Fibroblast of villous mesenchyme (primary cell): ENCODE results near the gene CACNA1S. TPM values are rescaled to one million over a fixed set of nuclear protein-coding genes. Genes with fewer than 3 reads are reported as not detected.
A peak's percentile ranks its signal among the peaks of the same experiment; 100 is the strongest.

Source experiments
- DNase-seq: peaks from one replicate; pipeline ENCODE4 v3.0.0-alpha.2; 2010; ENCODE audit warnings: low read depth
- H3K4me3 ChIP-seq: 2 replicates; pipeline ENCODE4 v1.5.1; 2011; ENCODE audit warnings: low read depth, mild to moderate bottlenecking, low read length
- total RNA-seq: library from RNA; depleted of rRNA; stranded (reverse); fragments of >200 nt; gene quantifications from 2 replicates; pipeline ENCODE4 v1.2.3, GENCODE V29; 2012
- TF ChIP-seq, protein P1 (sequence below): IDR thresholded peaks from 2 replicates; pipeline ENCODE4 v1.5.1; 2012; ENCODE audit warnings: low read depth, mild to moderate bottlenecking, low read length; ENCODE audit not compliant: insufficient read depth

The CACNA1S gene
- total RNA-seq, 1 donor = not detected

DNA sequence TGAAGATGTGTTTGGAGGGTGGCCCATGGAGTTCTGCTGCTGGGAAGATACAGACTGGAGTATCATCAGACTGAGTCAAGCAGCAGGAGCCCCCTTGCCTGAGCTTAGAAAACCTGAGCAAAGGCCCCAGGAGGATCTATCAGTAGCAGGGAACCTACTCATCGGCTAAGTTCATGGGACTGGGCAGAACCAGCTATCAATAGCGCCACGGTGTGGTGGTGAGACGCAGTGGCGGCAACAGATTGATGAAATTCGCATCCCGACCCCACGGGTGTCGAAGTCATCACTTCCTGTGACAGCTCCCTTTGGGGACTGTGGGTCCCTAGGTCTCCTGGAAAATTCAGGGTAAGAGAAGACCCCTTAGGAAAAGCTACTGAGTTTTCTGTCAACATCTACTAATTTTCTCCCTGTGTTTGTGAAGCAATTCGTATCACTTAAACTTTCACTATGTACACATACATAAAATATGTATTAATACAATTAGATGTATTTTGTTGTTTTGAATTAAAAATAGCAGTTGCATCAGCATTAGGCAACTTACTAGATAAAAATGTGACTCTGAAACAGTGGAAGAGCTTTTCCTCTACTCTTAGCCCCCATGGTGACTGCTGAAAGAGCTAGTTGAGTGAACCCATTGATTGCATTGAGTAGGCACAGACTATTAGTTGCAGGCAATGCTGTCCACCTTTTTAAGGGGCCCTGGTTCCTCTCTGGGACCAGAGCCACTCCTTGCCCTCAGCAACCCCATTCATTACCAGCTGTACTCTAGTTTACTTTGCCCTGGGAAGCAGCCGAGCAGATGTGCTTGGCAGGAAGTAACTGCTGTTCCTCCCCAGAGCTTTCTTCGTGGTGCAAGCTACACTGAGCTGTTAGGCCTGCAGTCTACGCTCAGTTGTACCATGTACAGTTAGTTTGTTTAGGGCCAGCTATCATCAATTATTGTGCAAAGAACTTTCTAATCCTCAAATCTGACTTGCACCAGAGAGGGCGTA lies 7.3 kb upstream of the CACNA1S start:
- no peak overlapping the region for H3K4me3 ChIP-seq
- TF ChIP-seq, protein P1, sequence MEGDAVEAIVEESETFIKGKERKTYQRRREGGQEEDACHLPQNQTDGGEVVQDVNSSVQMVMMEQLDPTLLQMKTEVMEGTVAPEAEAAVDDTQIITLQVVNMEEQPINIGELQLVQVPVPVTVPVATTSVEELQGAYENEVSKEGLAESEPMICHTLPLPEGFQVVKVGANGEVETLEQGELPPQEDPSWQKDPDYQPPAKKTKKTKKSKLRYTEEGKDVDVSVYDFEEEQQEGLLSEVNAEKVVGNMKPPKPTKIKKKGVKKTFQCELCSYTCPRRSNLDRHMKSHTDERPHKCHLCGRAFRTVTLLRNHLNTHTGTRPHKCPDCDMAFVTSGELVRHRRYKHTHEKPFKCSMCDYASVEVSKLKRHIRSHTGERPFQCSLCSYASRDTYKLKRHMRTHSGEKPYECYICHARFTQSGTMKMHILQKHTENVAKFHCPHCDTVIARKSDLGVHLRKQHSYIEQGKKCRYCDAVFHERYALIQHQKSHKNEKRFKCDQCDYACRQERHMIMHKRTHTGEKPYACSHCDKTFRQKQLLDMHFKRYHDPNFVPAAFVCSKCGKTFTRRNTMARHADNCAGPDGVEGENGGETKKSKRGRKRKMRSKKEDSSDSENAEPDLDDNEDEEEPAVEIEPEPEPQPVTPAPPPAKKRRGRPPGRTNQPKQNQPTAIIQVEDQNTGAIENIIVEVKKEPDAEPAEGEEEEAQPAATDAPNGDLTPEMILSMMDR = peak; percentile 67
- DNase-seq = peak; percentile 36

DNA sequence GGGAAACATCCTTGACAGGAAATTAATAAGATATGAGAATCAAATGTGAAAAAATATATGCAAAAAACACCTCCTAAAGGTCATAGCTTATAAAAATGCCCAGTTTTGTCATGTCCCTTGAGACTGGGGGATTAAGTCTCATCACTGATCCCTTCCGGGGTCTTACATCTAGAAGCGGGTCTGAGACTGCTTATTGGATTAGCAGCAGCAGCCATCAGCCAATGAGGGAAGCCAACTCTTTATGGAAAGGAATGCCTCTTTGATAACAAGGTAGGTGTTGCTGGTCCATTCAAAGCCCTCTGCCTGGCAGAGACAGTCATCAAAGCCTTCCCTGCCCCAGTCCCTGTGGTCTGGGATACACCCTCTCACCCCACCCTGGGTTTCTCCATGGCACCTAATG lies 3.9 kb upstream of the CACNA1S start:
- TF ChIP-seq, protein P1 = no peak
- H3K4me3 ChIP-seq = no peak overlapping the region
- no peak for DNase-seq

DNA sequence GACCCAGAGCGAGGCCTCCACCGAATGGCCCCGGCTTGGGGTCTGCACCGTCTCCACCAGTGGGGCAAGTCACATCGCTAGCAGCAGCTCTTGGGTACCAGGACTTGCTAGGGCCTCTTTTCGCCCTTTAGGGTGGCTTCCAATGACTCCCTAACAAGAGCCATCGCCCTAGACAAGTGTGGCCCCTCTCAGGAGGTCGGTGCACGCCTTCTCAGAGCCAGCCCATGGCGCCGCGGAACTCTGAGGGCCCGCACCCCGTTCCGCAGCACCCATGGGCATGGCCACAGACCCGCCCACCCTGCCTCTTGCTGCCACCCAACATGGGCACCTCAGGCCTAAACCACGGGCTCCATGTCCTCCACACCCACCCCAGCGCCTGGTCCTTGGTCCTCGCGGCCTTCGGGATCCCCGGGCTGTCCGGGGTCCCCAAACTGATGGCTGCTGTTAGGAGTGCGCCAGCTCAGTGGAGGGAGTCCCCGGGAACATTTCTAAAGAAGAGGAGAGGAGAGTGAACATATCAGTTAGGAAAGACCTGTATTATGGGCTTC lies 3.2 kb upstream of the CACNA1S start:
- TF ChIP-seq, protein P1 = no peak
- no peak overlapping the region for H3K4me3 ChIP-seq
- no peak for DNase-seq

DNA sequence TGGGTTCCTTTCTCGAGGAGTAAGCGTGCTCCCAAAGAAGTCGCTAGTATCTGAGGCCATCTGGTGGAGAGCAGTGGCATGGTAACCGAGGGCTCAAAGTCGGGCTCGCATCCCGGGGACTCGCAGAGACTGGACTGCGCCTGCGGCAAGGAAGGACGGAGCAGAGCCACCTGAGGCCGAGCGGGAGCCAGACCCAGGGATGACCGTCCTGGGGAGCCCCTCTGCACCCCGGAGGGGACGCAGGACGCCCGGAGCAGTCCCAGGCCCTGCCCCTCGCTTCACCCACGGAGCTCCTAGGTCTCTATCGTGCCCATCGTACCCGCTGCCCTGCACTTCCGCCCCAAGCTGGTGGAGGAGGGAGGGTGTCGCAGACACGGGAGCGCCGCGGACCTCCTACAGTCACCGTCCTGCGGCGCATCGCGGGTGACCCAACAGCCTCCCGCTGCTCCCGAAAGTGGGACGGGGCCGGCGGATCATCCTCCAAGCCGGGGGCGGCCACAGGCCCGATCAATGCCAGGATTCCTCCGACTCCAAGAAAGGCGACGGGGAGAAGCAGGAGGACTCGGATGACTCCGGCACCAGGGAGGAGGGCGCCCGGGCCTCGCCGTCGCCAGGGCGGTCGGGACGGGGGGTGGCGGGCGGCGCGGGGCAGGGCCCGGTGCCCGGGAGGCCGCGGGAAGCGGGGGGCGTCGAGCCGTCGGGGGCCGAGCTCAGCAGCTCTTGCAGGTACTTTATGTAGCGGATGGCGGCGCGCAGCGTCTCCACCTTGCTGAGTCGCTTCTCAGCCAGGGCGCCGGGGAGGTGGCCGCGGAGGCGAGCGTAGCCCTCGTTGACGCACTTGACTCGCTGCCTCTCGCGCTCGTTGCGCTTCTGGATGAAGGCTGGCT lies 2.3 kb upstream of the CACNA1S start:
- TF ChIP-seq, protein P1 = peak; percentile 89
- peak overlapping the region; percentile 66 for H3K4me3 ChIP-seq
- DNase-seq = peak; percentile 88

DNA sequence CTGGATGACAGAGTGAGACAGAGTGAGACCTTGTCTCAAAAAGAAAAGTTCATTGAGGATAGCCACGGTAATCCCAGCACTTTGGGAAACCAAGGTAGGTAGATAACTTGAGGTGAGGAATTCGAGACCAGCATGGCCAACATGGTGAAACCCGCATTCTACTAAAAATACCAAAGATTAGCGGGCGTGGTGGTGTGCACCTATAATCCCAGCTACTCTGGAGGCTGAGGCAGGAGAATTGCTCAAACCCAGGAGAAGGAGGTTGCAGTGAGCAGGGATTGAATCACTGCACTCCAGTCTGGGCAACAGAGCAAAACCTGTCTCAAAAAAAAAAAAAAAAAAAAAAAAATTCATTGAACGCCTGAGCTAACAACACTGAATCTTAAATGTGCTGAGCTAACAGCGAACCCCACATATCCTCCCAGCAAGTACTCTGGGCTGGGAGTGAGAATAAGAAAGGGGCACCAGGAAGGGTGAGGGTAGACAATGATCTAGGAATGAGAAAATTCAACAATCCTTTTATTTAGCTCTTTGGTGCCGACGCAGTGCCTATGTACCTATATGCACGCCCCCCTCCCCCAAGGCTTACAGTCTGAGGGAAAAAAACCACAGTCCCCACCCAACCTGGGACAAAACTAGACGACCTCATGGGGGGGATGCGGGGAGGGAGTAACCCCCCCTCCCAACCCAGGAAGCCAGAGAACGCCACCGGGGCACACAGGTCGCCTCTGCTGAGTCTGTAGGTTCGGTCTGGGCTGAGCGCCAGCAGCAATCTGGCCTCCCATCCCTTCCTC lies 1.4 kb upstream of the CACNA1S start:
- peak overlapping the region; percentile 66 for H3K4me3 ChIP-seq
- no peak for DNase-seq
- TF ChIP-seq, protein P1 = no peak

DNA sequence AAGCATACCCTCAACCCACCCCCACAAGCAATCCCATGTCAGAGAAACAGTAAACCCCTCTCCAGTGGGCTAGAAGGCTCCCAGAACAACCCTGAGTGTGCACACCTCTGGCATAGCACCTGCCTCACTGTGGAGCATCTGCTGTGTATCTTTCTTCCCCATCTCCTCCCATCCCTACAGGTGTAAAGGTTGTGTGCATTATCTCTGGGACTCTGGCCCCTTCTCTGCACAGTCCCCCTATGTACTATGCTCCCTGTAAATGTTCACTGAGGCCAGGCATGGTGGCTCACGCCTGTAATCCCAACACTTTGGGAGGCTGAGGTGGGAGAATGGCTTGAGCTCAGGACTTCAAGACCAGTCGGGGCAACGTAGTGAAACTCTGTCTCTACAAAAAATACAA lies 700 bp upstream of the CACNA1S start:
- DNase-seq = no peak
- TF ChIP-seq, protein P1 = no peak
- H3K4me3 ChIP-seq = no peak overlapping the region
